Panc1 (cell line): ENCODE measurements around the gene TCF3.

Experiments
- CTCF ChIP-seq: fragments of 450-650 bp; IDR thresholded peaks from 2 replicates; pipeline ENCODE4 v1.5.1; 2017; ENCODE audit warnings: mild to moderate bottlenecking
- POLR2AphosphoS5 ChIP-seq: IDR thresholded peaks from 2 replicates; pipeline ENCODE4 v1.6.1; 2012; ENCODE audit warnings: mild to moderate bottlenecking, low read depth, low read length, moderate library complexity
- SIN3A ChIP-seq: IDR thresholded peaks from 2 replicates; pipeline ENCODE4 v1.6.1; 2012; ENCODE audit warnings: low read depth, mild to moderate bottlenecking, low read length, moderate library complexity, borderline replicate concordance; ENCODE audit not compliant: insufficient read depth
- TCF7L2 ChIP-seq: IDR thresholded peaks from 2 replicates; pipeline ENCODE4 v1.6.1; 2011; ENCODE audit warnings: mild to moderate bottlenecking, low read depth, low read length, inconsistent platforms

GRCh38 chr19:1582201-1582600, 70.2 kb downstream of the TCF3 start:
- TF ChIP-seq CTCF: no peak
- TF ChIP-seq TCF7L2: no peak
- TF ChIP-seq POLR2AphosphoS5: no peak
- TF ChIP-seq SIN3A: no peak
